A673 (cell line): ENCODE data around the gene GRK4.

Source experiments
- EZH2 ChIP-seq: fragments of 200-600 bp; sonication (generic); IDR thresholded peaks from 2 replicates; pipeline ENCODE4 v1.6.1; 2017; ENCODE audit warnings: borderline replicate concordance, low read depth, mild to moderate bottlenecking, mixed read lengths, antibody characterized with exemption, low read length; ENCODE audit not compliant: poor library complexity, severe bottlenecking
- TF ChIP-seq, protein P1 (sequence below): fragments of 300-800, 200-600 bp; sonication (generic); conservative IDR thresholded peaks from 2 replicates; pipeline ENCODE4 v1.5.1; 2017; ENCODE audit warnings: low read depth, mild to moderate bottlenecking, antibody characterized with exemption, low read length, moderate library complexity, mixed read lengths

DNA sequence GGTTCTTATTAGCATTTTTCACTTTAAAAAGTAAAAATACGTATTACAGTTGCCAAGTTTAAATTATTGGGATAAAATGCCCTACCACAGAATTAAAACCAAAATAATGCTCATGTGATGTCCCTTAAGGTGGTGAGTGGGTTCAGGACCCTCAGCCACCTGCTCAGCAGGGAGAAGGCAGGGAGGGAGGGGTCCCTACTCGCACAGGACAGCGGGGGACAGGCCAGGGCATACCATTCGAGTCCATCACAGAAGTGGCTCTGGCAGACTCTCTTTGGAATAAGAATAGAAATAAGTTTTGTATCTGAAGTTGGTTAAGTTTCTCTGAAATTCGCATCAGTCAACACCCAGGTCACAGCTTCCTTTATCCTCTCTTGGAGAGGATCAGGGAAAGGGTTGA is 37.9 kb upstream of the GRK4 start:
- TF ChIP-seq, protein P1, sequence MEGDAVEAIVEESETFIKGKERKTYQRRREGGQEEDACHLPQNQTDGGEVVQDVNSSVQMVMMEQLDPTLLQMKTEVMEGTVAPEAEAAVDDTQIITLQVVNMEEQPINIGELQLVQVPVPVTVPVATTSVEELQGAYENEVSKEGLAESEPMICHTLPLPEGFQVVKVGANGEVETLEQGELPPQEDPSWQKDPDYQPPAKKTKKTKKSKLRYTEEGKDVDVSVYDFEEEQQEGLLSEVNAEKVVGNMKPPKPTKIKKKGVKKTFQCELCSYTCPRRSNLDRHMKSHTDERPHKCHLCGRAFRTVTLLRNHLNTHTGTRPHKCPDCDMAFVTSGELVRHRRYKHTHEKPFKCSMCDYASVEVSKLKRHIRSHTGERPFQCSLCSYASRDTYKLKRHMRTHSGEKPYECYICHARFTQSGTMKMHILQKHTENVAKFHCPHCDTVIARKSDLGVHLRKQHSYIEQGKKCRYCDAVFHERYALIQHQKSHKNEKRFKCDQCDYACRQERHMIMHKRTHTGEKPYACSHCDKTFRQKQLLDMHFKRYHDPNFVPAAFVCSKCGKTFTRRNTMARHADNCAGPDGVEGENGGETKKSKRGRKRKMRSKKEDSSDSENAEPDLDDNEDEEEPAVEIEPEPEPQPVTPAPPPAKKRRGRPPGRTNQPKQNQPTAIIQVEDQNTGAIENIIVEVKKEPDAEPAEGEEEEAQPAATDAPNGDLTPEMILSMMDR = no peak
- no peak for TF ChIP-seq EZH2
